K562 (cell line): Measurements from ENCODE around the gene RPS27. TPM values are rescaled to one million over a fixed set of nuclear protein-coding genes. Genes with fewer than 3 reads are reported as not detected.

Experiments
- BMI1 ChIP-seq: fragments of 150-350 bp; IDR thresholded peaks from 2 replicates; pipeline ENCODE4 v1.6.1; 2014; ENCODE audit warnings: low read length
- CAMTA2 ChIP-seq: fragments of 250-450 bp; sonication (Bioruptor Pico); conservative IDR thresholded peaks from 2 replicates; pipeline ENCODE4 v1.5.1; 2022
- CBX1 ChIP-seq: sonication (generic); IDR thresholded peaks from 2 replicates; pipeline ENCODE4 v1.6.1; 2016; ENCODE audit warnings: antibody characterized with exemption, low read depth, mild to moderate bottlenecking
- DNMT1 ChIP-seq: fragments of 450-650 bp; IDR thresholded peaks from 2 replicates; pipeline ENCODE4 v1.6.1; 2016; ENCODE audit warnings: antibody characterized with exemption, mild to moderate bottlenecking
- EGR1 ChIP-seq: fragments of 450-650 bp; conservative IDR thresholded peaks from 2 replicates; pipeline ENCODE4 v1.6.1; 2017; ENCODE audit warnings: mild to moderate bottlenecking
- ETS2 ChIP-seq: IDR thresholded peaks from 2 replicates; pipeline ENCODE4 v1.6.1; 2016; ENCODE audit warnings: borderline replicate concordance, missing genetic modification characterization, mild to moderate bottlenecking, moderate library complexity, missing compliant biosample characterization; ENCODE audit not compliant: poor library complexity, severe bottlenecking
- GABPB2 ChIP-seq: fragments of 250-450 bp; sonication (Bioruptor Pico); conservative IDR thresholded peaks from 2 replicates; pipeline ENCODE4 v1.5.1; 2021; ENCODE audit warnings: mild to moderate bottlenecking
- HDAC8 ChIP-seq: fragments of 450-650 bp; IDR thresholded peaks from 2 replicates; pipeline ENCODE4 v1.6.1; 2016; ENCODE audit warnings: mild to moderate bottlenecking, missing genetic modification characterization, moderate library complexity, missing compliant biosample characterization
- HDGF ChIP-seq: fragments of 450-650 bp; IDR thresholded peaks from 2 replicates; pipeline ENCODE4 v1.6.1; 2016
- HOXB6 ChIP-seq: fragments of 250-450 bp; sonication (Bioruptor Pico); IDR thresholded peaks from 2 replicates; pipeline ENCODE4 v1.5.1; 2022; ENCODE audit warnings: mild to moderate bottlenecking, borderline replicate concordance
- HSF4 ChIP-seq: fragments of 250-450 bp; sonication (Bioruptor Pico); IDR thresholded peaks from 2 replicates; pipeline ENCODE4 v2.1.2; 2022; ENCODE audit warnings: mild to moderate bottlenecking, moderate library complexity, borderline replicate concordance
- KLF13 ChIP-seq: fragments of 450-650 bp; IDR thresholded peaks from 2 replicates; pipeline ENCODE4 v1.6.1; 2016; ENCODE audit warnings: missing genetic modification characterization, low read depth, mild to moderate bottlenecking, missing compliant biosample characterization, moderate library complexity, borderline replicate concordance
- L3MBTL2 ChIP-seq: fragments of 450-650 bp; IDR thresholded peaks from 2 replicates; pipeline ENCODE4 v1.6.1; 2016; ENCODE audit warnings: mild to moderate bottlenecking, moderate library complexity
- MTA2 ChIP-seq: fragments of 450-650 bp; IDR thresholded peaks from 2 replicates; pipeline ENCODE4 v1.6.1; 2016; ENCODE audit warnings: low read depth
- NBN ChIP-seq: fragments of 450-650 bp; IDR thresholded peaks from 2 replicates; pipeline ENCODE4 v1.6.1; 2016; ENCODE audit warnings: low read depth, mild to moderate bottlenecking
- PPARD ChIP-seq: fragments of 250-450 bp; sonication (Bioruptor Pico); IDR thresholded peaks from 2 replicates; pipeline ENCODE4 v1.8.0; 2022; ENCODE audit warnings: inconsistent platforms, mild to moderate bottlenecking, moderate library complexity
- PYGO2 ChIP-seq: fragments of 450-650 bp; IDR thresholded peaks from 2 replicates; pipeline ENCODE4 v1.6.1; 2016; ENCODE audit warnings: mild to moderate bottlenecking, missing genetic modification characterization, moderate library complexity, missing compliant biosample characterization
- RBM15 ChIP-seq: fragments of 200-400 bp; formaldehyde crosslinking; IDR thresholded peaks from 2 replicates; pipeline ENCODE4 v1.6.1; 2018; ENCODE audit warnings: mild to moderate bottlenecking, low read length, moderate library complexity; ENCODE audit not compliant: insufficient read depth
- TAF15 ChIP-seq: fragments of 200-400 bp; formaldehyde crosslinking; IDR thresholded peaks from 2 replicates; pipeline ENCODE4 v1.6.1; 2017; ENCODE audit warnings: mild to moderate bottlenecking, low read depth, low read length, moderate library complexity
- TFAM ChIP-seq: fragments of 250-450 bp; sonication (Bioruptor Pico); conservative IDR thresholded peaks from 2 replicates; pipeline ENCODE4 v1.5.0; 2021; ENCODE audit warnings: mild to moderate bottlenecking, moderate library complexity
- YBX1 ChIP-seq: fragments of 450-650 bp; IDR thresholded peaks from 2 replicates; pipeline ENCODE4 v1.7.1; 2016; ENCODE audit warnings: mild to moderate bottlenecking
- ZFPM2 ChIP-seq: fragments of 250-450 bp; sonication (Bioruptor Pico); IDR thresholded peaks from 2 replicates; pipeline ENCODE4 v1.5.1; 2022; ENCODE audit warnings: mild to moderate bottlenecking
- polyA plus RNA-seq, 8 experiments: library from polyadenylated mRNA; depleted of rRNA in 4 of 8; stranded (reverse) in 5 of 8; unstranded in 3 of 8; fragments of >200 nt; fragmentation: Nextera tagmentation in 2 of 8; fragmentation: Illumina TruSeq in 1 of 8; extraction: Ambion mirVana in 2 of 8; extraction: Trizol in 1 of 8; gene quantifications; 2 replicates each; pipeline versions ENCODE4 v1.2.1 to v1.2.3, GENCODE V29; 2011 to 2014; ENCODE audit warnings: inconsistent platforms in 1 of 8, missing spikeins in 1 of 8
- total RNA-seq, 7 experiments: library from RNA; depleted of rRNA in 6 of 7; stranded (reverse); fragments of >200 nt in 6 of 7; fragmentation: Illumina TruSeq in 2 of 7; extraction: Trizol in 2 of 7; gene quantifications; 2 replicates each; pipeline versions ENCODE4 v1.2.1 to v1.2.3, GENCODE V29; 2011 to 2021; ENCODE audit warnings: low replicate concordance in 1 of 7
- TF ChIP-seq, protein P1 (sequence below): fragments of 200-800 bp; sonication (Bioruptor generic); IDR thresholded peaks from 2 replicates; pipeline ENCODE4 v1.6.1; 2016; ENCODE audit warnings: missing genetic modification characterization, missing compliant biosample characterization
- TF ChIP-seq, protein P2 (sequence below): sonication (generic); formaldehyde crosslinking; IDR thresholded peaks from 2 replicates; pipeline ENCODE4 v1.8.0; 2022; ENCODE audit warnings: mild to moderate bottlenecking, missing genetic modification reagents
- TF ChIP-seq, protein P3 (sequence below): fragments of 450-650 bp; formaldehyde crosslinking; IDR thresholded peaks from 2 replicates; pipeline ENCODE4 v1.4.0; 2020; ENCODE audit warnings: mild to moderate bottlenecking

Gene RPS27
- total and polyA plus RNA-seq, 9 of the 15 experiments (the other 6 are each of a cell fraction or from before 2014, with no cell fraction given), result 2,091 to 9,377 (median 6,706) TPM

DNA sequence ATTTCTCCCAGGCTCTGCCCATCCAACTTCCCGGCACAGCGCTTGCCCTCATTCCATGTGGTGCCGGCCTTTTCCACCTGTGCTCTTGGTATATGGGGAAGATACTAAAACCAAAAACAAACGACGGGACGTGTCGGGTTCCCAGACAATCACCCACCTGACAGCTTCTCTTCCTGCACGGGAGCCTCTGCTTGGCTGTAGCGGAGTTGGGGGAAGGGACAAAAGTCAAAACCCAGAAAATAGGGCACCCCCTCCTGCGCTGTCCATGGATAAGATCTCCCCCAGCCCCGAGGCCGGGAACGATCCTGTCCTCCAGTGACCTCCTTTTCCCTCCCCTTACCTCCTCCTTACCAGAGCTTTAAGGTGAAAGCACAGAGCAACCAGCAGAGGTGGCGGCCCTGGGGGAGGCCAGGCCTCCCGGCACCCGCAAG lies 13.7 kb upstream of the RPS27 start (continued):
- TF ChIP-seq CAMTA2 (CRISPR knock-in tag) (no peak), TAF15 (no peak), HOXB6 (no peak), PPARD (no peak), RBM15 (no peak), HDAC8 (tag) (no peak), GABPB2 (CRISPR knock-in tag) (no peak), CBX1 (peak; percentile 43; the same call in 1 of the 2 replicates), NBN (0 out of 2 replicates have a peak, but pooled peaks have one; percentile 13), HSF4 (CRISPR knock-in tag) (no peak), ZFPM2 (CRISPR knock-in tag) (no peak), BMI1 (no peak), PYGO2 (tag) (no peak), EGR1 (no peak), L3MBTL2 (no peak), TFAM (CRISPR knock-in tag) (no peak), YBX1 (no peak), MTA2 (no peak), ETS2 (no peak), HDGF (no peak), DNMT1 (no peak), KLF13 (tag) (0 out of 2 replicates have a peak, but pooled peaks have one; percentile 8)
- TF ChIP-seq, protein P1, sequence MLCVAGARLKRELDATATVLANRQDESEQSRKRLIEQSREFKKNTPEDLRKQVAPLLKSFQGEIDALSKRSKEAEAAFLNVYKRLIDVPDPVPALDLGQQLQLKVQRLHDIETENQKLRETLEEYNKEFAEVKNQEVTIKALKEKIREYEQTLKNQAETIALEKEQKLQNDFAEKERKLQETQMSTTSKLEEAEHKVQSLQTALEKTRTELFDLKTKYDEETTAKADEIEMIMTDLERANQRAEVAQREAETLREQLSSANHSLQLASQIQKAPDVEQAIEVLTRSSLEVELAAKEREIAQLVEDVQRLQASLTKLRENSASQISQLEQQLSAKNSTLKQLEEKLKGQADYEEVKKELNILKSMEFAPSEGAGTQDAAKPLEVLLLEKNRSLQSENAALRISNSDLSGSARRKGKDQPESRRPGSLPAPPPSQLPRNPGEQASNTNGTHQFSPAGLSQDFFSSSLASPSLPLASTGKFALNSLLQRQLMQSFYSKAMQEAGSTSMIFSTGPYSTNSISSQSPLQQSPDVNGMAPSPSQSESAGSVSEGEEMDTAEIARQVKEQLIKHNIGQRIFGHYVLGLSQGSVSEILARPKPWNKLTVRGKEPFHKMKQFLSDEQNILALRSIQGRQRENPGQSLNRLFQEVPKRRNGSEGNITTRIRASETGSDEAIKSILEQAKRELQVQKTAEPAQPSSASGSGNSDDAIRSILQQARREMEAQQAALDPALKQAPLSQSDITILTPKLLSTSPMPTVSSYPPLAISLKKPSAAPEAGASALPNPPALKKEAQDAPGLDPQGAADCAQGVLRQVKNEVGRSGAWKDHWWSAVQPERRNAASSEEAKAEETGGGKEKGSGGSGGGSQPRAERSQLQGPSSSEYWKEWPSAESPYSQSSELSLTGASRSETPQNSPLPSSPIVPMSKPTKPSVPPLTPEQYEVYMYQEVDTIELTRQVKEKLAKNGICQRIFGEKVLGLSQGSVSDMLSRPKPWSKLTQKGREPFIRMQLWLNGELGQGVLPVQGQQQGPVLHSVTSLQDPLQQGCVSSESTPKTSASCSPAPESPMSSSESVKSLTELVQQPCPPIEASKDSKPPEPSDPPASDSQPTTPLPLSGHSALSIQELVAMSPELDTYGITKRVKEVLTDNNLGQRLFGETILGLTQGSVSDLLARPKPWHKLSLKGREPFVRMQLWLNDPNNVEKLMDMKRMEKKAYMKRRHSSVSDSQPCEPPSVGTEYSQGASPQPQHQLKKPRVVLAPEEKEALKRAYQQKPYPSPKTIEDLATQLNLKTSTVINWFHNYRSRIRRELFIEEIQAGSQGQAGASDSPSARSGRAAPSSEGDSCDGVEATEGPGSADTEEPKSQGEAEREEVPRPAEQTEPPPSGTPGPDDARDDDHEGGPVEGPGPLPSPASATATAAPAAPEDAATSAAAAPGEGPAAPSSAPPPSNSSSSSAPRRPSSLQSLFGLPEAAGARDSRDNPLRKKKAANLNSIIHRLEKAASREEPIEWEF (CRISPR knock-in tag), result no peak; the same call in 1 of the 2 replicates
- TF ChIP-seq, protein P2, sequence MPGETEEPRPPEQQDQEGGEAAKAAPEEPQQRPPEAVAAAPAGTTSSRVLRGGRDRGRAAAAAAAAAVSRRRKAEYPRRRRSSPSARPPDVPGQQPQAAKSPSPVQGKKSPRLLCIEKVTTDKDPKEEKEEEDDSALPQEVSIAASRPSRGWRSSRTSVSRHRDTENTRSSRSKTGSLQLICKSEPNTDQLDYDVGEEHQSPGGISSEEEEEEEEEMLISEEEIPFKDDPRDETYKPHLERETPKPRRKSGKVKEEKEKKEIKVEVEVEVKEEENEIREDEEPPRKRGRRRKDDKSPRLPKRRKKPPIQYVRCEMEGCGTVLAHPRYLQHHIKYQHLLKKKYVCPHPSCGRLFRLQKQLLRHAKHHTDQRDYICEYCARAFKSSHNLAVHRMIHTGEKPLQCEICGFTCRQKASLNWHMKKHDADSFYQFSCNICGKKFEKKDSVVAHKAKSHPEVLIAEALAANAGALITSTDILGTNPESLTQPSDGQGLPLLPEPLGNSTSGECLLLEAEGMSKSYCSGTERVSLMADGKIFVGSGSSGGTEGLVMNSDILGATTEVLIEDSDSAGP (CRISPR knock-in tag), result no peak
- TF ChIP-seq, protein P3, sequence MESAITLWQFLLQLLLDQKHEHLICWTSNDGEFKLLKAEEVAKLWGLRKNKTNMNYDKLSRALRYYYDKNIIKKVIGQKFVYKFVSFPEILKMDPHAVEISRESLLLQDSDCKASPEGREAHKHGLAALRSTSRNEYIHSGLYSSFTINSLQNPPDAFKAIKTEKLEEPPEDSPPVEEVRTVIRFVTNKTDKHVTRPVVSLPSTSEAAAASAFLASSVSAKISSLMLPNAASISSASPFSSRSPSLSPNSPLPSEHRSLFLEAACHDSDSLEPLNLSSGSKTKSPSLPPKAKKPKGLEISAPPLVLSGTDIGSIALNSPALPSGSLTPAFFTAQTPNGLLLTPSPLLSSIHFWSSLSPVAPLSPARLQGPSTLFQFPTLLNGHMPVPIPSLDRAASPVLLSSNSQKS (CRISPR knock-in tag), result no peak
